HEK293T (cell line): ENCODE results near the gene DKC1.

ENCODE experiments used
- ARNT ChIP-seq: fragments of 450-650 bp; IDR thresholded peaks from 2 replicates; pipeline ENCODE4 v1.6.1; 2017; ENCODE audit warnings: mild to moderate bottlenecking
- BHLHE40 ChIP-seq: fragments of 450-650 bp; IDR thresholded peaks from 2 replicates; pipeline ENCODE4 v1.6.1; 2016; ENCODE audit warnings: mild to moderate bottlenecking, moderate library complexity, borderline replicate concordance
- CTBP1 ChIP-seq: fragments of 450-650 bp; IDR thresholded peaks from 2 replicates; pipeline ENCODE4 v1.6.1; 2016; ENCODE audit warnings: borderline replicate concordance
- ELF4 ChIP-seq: fragments of 450-650 bp; IDR thresholded peaks from 2 replicates; pipeline ENCODE4 v1.6.1; 2017; ENCODE audit warnings: antibody characterized with exemption
- FOXA1 ChIP-seq: fragments of 450-650 bp; IDR thresholded peaks from 2 replicates; pipeline ENCODE4 v1.6.1; 2016; ENCODE audit warnings: mild to moderate bottlenecking
- FOXK2 ChIP-seq: fragments of 450-650 bp; IDR thresholded peaks from 2 replicates; pipeline ENCODE4 v1.6.1; 2016; ENCODE audit warnings: mild to moderate bottlenecking
- L3MBTL2 ChIP-seq: fragments of 450-650 bp; conservative IDR thresholded peaks from 2 replicates; pipeline ENCODE4 v1.6.1; 2016; ENCODE audit warnings: mild to moderate bottlenecking
- LEF1 ChIP-seq: fragments of 450-650 bp; IDR thresholded peaks from 2 replicates; pipeline ENCODE4 v1.6.1; 2017; ENCODE audit warnings: mild to moderate bottlenecking, borderline replicate concordance
- NFRKB ChIP-seq: fragments of 450-650 bp; IDR thresholded peaks from 2 replicates; pipeline ENCODE4 v1.6.1; 2016; ENCODE audit warnings: mild to moderate bottlenecking, moderate library complexity
- PKNOX1 ChIP-seq: fragments of 450-650 bp; IDR thresholded peaks from 2 replicates; pipeline ENCODE4 v1.6.1; 2016
- SP1 ChIP-seq: fragments of 450-650 bp; IDR thresholded peaks from 2 replicates; pipeline ENCODE4 v1.6.1; 2017
- SUZ12 ChIP-seq: fragments of 450-650 bp; IDR thresholded peaks from 2 replicates; pipeline ENCODE4 v1.6.1; 2016; ENCODE audit warnings: mild to moderate bottlenecking
- TARDBP ChIP-seq: fragments of 450-650 bp; IDR thresholded peaks from 2 replicates; pipeline ENCODE4 v1.6.1; 2016

DNA sequence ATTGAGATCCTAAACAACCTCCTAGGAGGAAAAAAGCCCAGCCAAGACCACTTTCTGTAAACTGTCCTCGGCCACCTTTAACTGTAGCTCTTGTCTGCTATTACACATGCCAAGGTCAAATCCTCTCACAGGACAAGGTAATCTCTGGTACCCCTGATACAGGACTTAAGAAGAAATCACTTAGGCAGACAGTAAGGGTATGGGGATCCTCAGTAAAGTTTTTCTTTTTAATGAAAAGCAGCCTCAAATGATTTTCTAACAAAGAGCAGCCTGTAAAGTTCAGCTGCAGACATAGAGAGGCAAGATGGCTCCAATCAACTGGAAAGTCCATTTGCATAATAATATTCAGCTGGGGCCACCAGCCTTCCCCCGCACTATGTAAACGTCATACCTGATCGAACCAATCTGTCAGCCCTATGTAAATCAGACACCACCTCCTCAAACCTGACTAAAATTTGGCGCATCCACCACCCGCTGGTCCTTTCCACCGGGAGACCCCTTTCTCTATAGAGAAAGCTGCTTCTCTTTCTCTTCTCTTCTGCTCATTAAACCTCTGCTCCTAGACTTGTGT lies 57.2 kb downstream of the DKC1 start:
- TF ChIP-seq ELF4 = no peak
- TF ChIP-seq FOXA1 = no peak
- TF ChIP-seq ARNT = no peak
- no peak for TF ChIP-seq SUZ12
- no peak for TF ChIP-seq L3MBTL2
- TF ChIP-seq SP1 = no peak
- TF ChIP-seq TARDBP = no peak
- no peak for TF ChIP-seq PKNOX1
- no peak for TF ChIP-seq NFRKB
- TF ChIP-seq LEF1 = no peak
- no peak for TF ChIP-seq FOXK2
- TF ChIP-seq CTBP1 = no peak
- no peak for TF ChIP-seq BHLHE40
